ENCODE measurements around the gene MAPK7.
A peak's percentile ranks its signal among the peaks of the same experiment; 100 is the strongest.
"Not testable (repeated sequence)": the region's sequence is repeated elsewhere in the genome, so short reads cannot be mapped to it uniquely, and the experiment has no call there.

MAPK7 gene

GRCh38 chr17:19343671-19344151 lies 34.6 kb upstream of the MAPK7 start:
- no peak for DNase-seq

DNA sequence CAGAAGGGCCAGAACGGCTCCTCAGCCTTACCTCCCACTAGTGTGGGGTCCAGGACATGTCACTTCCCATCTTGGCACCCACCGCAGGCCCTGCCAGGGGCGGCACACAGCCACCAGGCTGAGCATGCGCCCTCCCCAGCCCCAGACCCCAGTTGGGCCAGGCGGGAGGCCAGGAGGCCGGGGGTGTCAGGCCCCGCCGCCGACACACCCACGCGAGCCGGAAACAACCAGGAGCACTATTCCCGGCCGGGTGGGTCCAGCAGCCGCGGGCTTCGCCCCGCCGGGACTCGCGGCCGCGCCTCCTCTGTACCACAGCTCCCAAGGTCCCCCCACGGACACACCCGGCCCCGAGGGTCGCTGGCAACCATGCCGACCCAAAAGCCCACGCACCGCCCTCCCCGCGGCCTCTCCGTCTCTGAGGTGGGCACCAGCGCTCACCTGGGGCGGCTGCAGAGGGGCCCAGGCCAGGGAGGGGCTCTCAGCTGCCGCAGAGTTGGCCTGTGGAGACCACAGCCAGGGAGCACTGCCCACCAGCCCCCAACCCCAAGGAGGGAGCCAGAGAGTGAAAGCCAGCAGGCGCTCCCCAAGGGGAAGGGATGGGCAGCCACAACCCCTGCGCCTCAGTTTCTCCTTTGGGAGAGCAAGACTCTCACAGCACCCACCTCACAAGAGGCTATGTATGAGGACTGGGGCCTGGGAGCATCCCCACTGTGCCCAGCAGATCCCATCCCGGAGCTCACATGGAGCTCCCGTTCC lies 33.8 kb upstream of the MAPK7 start:
- DNase-seq = no peak

GRCh38 chr17:19345067-19345460 lies 33.2 kb upstream of the MAPK7 start:
- no peak for DNase-seq

GRCh38 chr17:19345486-19346350 lies 32.6 kb upstream of the MAPK7 start:
- DNase-seq = no peak

DNA sequence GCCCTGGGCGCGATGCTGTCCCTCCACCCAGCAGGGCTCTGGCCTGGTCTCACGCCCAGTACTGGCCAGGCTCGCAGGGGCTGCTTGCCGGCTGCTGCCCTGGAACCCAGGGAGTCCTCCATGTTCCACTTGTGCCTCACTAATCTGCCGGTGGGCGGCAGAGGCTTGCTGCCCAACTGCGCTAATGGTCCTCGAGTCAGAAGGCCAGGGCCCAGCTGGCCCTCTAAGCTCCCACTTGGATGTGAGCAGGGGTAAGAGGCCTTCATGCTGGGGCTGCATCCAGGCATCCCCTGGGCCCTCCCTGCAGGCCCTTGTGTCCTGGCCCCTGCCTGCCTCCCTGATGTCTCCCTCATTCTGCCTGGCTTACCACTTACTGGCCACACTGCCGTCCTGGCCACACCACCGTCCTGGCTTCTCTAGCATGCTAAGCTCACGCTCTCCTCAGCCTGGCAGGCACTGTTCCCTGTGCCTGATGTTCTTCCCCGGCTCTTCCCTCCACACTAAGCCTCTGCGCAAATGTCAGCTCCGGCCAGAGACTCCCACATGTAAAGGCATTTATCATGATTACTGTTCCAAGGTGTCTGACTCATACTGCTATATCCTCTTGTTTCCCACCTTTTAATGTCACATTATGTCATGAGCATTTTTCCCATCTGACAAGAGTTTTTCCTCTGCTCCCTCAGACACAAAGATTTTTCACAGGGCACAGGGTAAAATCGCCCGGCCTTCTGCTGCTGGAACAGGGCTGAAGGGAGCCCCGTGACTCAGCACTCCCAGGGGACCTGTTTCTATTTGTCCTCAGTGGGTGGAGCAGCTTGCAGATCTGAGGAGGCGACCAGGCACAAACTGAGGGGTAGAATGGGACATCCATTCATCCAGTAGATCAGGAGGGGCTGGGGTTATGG lies 31.7 kb upstream of the MAPK7 start:
- peak; percentile 14 for DNase-seq

GRCh38 chr17:19347323-19348080 lies 30.8 kb upstream of the MAPK7 start:
- DNase-seq = no peak

DNA sequence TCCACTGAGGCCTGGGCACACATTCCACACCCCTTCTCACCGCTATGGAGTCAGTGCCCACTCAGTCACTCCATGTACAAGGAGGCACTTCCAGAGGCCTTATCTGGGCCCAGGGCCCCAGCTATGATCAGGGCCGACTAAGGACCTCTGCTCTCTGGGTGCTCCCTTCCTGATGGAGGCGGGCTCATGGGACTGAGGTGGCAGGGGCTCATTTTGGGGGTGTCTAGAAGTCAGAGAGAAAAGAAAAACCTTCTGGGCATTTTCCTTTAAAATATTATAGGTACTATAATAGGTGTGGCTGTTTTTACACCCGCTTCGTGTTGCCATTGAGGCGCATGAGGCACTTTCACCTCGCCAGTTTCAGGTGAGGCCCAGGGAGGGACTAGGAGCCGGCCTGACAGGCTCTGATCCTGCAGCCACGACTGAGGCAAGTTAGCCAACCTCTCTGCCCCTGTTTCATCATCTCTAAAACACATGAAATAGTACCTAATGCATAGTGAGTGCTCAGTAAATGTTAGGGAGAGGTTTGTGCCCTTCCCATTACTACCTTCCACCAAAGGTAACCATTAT lies 30.1 kb upstream of the MAPK7 start:
- no peak for DNase-seq

- no peak for DNase-seq
These were observed 29.5 kb upstream of the MAPK7 start for GRCh38 chr17:19348806-19349205.

- not testable (repeated sequence) for DNase-seq
These were observed 24.9 kb upstream of the MAPK7 start for GRCh38 chr17:19353401-19353800.

DNA sequence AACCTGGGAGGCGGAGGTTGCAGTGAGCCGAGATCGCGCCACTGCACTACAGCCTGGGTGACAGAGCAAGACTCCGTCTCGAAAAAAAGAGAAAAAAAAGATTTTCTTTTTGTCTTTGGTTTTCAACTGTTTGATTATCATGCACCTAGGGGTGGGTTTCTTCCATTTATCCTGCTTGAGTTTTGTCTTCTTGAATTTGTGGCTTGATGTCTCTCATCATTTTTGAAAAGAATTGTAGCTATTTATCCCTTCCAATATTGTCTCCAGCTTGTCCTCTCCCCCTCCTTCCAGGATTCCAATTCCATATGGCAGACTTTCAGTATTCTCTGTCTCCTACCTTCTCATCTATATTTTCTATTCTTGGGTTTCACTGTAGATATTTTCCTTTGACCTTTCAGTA lies 23.6 kb upstream of the MAPK7 start:
- no peak for DNase-seq

DNA sequence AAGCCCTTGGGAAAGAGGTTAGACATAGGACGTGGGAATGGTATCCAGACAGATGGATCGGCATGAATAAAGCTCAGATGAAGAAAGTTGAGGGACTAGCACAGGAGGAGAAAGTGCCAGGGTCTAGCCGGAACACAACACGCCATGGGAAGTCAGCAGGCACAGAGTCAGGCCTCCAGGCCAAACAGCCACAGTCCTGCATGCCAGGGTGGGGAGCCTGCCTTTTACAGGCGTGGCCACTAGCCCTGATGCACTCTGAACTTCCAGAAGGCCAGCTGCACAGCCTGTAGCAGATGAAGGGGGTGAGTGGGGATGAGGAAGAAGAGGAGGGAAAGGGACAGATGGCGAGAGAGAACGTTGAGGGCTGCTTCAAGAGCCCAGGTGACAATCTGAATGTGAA lies 20.9 kb upstream of the MAPK7 start:
- no peak for DNase-seq

DNA sequence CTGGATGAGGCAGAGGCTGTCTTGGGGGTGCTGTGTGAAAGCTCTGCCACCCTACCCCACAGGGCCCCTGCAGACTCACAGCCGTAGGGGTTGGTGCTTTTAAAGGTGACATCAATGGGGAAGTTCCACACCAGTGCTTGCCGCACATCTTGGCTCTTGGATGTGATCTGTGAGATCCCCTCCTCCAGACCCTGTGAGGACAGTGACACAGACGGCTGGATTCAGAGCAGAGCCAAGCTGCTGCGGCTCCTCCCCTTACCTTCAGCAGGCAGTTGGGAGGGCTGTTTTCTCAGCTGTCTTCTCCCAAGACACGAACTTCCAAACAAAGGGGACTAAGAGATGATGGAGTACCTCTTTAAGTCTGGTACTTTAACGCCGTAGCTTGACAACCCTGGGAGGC lies 20.5 kb upstream of the MAPK7 start:
- no peak for DNase-seq

DNA sequence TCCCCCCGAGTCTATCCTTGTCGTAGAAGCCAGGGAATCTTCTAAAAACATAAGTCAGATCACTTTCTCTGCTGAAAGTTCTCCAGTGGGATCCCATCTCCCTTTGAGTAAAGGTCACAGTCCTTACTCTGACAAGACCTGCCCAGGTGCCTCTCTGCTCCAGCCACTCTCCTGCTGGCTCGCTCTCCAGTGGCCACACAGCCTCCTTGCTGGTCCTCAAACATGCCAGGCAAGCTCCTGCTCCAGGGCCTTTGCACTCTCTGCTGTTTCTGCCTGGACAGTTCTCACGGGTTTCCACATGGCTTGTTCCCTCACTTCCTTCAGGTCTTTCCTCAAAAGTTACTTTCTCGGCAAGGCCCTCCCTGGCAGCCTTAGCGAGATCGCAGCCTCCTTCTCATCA lies 19.1 kb upstream of the MAPK7 start:
- DNase-seq = no peak

DNA sequence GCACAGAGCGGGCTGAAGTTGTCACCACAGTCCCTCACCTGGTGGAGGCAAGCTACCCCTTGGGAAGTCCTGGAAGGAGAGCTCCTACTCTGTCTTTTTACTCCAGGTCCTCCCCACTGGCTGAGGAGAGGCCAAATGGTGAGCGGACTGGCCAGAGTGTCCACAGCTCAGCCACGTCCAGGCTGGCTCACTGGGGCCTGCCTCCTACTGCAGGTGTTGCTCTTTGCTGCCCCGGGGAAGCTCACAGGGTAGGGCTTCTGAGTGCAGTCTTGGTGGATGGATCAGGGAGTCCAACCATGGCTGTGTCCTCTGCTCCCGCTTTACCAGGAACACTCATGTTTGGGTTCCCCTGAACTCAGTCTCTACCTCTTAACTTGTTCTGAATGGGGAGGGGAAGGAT lies 18.4 kb upstream of the MAPK7 start:
- no peak for DNase-seq

DNA sequence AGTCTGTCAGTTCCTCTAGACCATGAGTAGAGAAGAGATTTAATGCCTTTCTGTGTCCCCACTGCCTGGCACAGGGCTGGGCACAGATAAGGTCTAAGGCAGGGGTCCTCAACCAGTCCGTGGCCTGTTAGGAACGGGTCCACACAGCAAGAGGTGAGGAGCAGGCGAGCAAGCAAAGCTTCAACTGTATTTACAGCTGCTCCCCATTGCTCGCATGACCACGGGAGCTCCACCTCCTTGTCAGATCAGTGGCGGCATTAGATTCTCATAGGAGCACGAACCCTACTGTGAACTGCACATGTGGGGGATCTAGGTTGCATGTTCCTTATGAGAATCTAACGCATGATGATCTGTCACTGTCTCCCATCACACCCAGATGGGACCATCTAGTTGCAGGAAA lies 17.5 kb upstream of the MAPK7 start:
- no peak for DNase-seq

DNA sequence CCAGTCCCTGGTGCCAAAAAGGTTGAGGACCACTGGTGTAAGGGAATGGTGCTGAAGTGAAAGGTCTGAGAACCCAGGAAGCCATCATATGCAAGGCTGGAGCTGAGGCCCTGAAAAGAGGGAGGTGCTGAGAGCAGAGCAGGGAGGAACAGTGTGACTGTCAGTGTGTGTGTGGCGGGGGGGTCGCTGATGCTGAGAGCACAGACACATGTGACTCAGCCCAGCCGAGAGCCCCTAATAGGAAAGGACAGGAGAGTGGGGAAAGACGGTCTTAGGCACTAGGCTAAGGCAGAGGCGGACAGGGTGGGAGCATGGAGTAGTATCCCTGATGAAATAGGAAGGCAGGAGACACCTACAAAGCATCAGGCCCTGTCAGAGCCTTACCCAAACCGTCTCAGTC lies 17.0 kb upstream of the MAPK7 start:
- no peak for DNase-seq

GRCh38 chr17:19361944-19362276 lies 16.4 kb upstream of the MAPK7 start:
- no peak for DNase-seq

DNA sequence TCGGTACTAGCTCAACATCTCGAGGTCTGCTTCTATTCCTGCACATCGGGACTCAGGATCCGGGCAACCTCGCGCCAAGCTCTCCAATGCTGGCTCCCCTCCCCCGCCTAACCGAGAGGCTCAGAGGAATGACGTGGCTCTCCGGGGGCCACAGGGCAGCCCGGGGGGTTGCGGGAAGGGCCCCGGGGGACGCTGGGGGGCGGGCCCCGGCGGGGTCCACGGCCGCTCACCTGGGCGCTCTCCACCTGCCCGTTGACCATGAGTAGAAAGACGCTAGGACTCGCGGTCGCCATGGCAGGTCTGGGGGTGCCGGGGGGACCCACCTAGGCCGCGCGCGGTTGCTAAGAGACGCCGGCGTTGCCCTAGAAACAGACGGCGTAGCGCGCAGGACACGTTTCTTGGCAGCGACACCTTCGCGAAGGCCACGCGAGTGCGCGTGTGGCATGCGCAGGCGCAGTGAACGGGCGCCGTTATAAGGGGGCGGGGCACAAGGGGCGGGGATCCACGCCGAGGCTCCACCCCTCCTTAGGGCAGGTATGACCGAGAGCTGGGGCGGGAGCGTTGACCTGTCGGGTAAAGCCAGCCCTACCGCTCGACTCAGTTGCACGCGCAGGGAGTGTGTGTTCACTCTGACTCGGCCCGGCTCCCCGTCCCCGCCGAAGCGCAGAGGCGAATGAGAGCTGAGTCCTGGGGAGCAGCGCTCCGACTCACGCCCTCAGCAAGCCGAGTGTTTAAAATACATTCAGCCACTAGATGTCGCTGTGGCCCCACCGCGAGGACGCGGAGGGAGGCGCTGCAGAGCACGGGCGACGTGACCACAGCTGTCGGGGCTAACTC lies 15.8 kb upstream of the MAPK7 start, which contains the start of gene B9D1:
Gene B9D1, minus strand, starts transcription at position 447 of the 837 bp plus-strand sequence. Its CDS starts 154 bp downstream, at position 293.
- peak; percentile 95 for DNase-seq

DNA sequence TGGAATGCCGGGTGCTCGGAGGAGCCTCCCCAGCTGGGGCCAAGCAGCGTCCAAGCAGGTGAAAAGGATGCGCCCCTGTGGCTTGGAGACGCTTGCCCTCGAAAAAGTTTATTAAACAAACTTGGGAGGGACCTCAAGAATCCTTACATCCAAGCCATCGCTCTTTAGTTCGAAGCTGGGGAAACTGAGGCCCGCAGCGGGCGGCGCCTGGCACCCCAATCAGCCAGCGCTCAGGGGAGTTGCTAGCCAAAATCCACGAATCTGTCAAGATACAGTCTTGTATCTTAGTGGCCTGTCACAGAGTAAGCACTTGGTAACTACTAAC lies 15.2 kb upstream of the MAPK7 start:
- DNase-seq = no peak

GRCh38 chr17:19363460-19364035 lies 14.8 kb upstream of the MAPK7 start:
- no peak for DNase-seq
